PC-3 (cell line): ENCODE measurements around the gene SERBP1. TPM values are rescaled to one million over a fixed set of nuclear protein-coding genes. Genes with fewer than 3 reads are reported as not detected.

Experiments
- ATAC-seq: fragments of 200-7000 bp; cut with Tn5 transposase; 2 replicates; pipeline ENCODE4 v1.9.1; 2020; ENCODE audit warnings: mild to moderate bottlenecking, moderate library complexity
- BruUV-seq: library from RNA; stranded (reverse); fragments of 400-500 nt; replicated peaks from 2 replicates; lab custom pipeline; 2021; lab: Mats Ljungman, UMichigan
- CTCF ChIA-PET: fragments of 300-600 bp; sonication (Branson Sonifier 250); formaldehyde crosslinking; loops from one replicate; lab custom pipeline; 2022; ENCODE audit warnings: antibody characterized with exemption; lab: Charles Lee
- POLR2A ChIA-PET: fragments of 300-600 bp; sonication (Branson Sonifier 250); formaldehyde crosslinking; loops from one replicate; lab custom pipeline; 2022; ENCODE audit warnings: antibody characterized with exemption; ENCODE audit not compliant: unreplicated experiment; lab: Charles Lee
- DNase-seq: peaks from one replicate; pipeline ENCODE4 v3.0.0-alpha.2; 2015
- H2AFZ ChIP-seq: fragments of 300-600 bp; sonication (generic); 2 replicates; pipeline ENCODE4 v1.6.0; 2016; ENCODE audit warnings: antibody characterized with exemption, low read length
- H3F3A ChIP-seq: fragments of 300-600 bp; sonication (generic); one replicate; pipeline ENCODE4 v1.6.0; 2017; ENCODE audit warnings: antibody characterized with exemption, low read length, control low read depth, mild to moderate bottlenecking; ENCODE audit not compliant: unreplicated experiment
- H3K27ac ChIP-seq: fragments of 300-600 bp; sonication (generic); 2 replicates; pipeline ENCODE4 v1.5.1; 2016; ENCODE audit warnings: mild to moderate bottlenecking, low read length
- H3K27me3 ChIP-seq: fragments of 300-600 bp; sonication (generic); 2 replicates; pipeline ENCODE4 v1.6.1; 2016; ENCODE audit warnings: low read length, mixed read lengths
- H3K36me3 ChIP-seq: fragments of 300-600 bp; sonication (generic); 2 replicates; pipeline ENCODE4 v1.6.1; 2016; ENCODE audit warnings: low read depth, mixed run types, low read length, mixed read lengths
- H3K4me1 ChIP-seq: fragments of 300-600 bp; sonication (generic); 2 replicates; pipeline ENCODE4 v1.5.1; 2016; ENCODE audit warnings: low read length; ENCODE audit not compliant: insufficient read depth
- H3K4me2 ChIP-seq: fragments of 300-600 bp; sonication (generic); 2 replicates; pipeline ENCODE4 v1.6.0; 2016; ENCODE audit warnings: low read length
- H3K4me3 ChIP-seq: fragments of 300-600 bp; sonication (generic); 2 replicates; pipeline ENCODE4 v1.5.1; 2016; ENCODE audit warnings: mild to moderate bottlenecking, low read length, mixed read lengths
- H3K79me2 ChIP-seq: fragments of 300-600 bp; sonication (generic); 2 replicates; pipeline ENCODE4 v1.6.1; 2017; ENCODE audit warnings: low read length, mixed read lengths
- H3K9ac ChIP-seq: fragments of 300-600 bp; sonication (generic); 2 replicates; pipeline ENCODE4 v1.6.0; 2016; ENCODE audit warnings: mild to moderate bottlenecking, low read length
- H3K9me2 ChIP-seq: fragments of 300-600 bp; sonication (generic); replicated peaks from 2 replicates; pipeline ENCODE4 v1.6.1; 2016; ENCODE audit warnings: mixed run types, low read length, mixed read lengths
- H3K9me3 ChIP-seq: fragments of 300-600 bp; sonication (generic); 2 replicates; pipeline ENCODE4 v1.6.1; 2016; ENCODE audit warnings: low read length, mixed read lengths
- H4K20me1 ChIP-seq: fragments of 300-600 bp; sonication (generic); 2 replicates; pipeline ENCODE4 v1.6.1; 2016; ENCODE audit warnings: low read length, mixed read lengths
- CTCF ChIP-seq: fragments of 300-600 bp; sonication (generic); conservative IDR thresholded peaks from 2 replicates; pipeline ENCODE4 v1.5.1; 2017; ENCODE audit warnings: antibody characterized with exemption, low read depth, mild to moderate bottlenecking, low read length
- EZH2 ChIP-seq: fragments of 300-600 bp; sonication (generic); IDR thresholded peaks from one replicate; pipeline ENCODE4 v1.6.1; 2017; ENCODE audit warnings: antibody characterized with exemption, mild to moderate bottlenecking, low read length; ENCODE audit not compliant: unreplicated experiment
- EZH2phosphoT487 ChIP-seq: fragments of 300-600 bp; sonication (generic); IDR thresholded peaks from 2 replicates; pipeline ENCODE4 v1.6.1; 2018; ENCODE audit warnings: mild to moderate bottlenecking, antibody characterized with exemption, low read length, borderline replicate concordance
- intact Hi-C: fragments of 100-400 bp; cut with micrococcal nuclease; formaldehyde crosslinking; loops from 2 replicates; pipeline ENCODE4 v1.9.0; 2023
- total RNA-seq: library from RNA; depleted of rRNA; stranded (reverse); fragments of >200 nt; gene quantifications from 2 replicates; pipeline ENCODE4 v1.2.3, GENCODE V29; 2014

Gene SERBP1
- total RNA-seq, 1 experiment from 2014 or later: 256 TPM

GRCh38 chr1:67433837-67434236, 3.6 kb upstream of the SERBP1 start:
- H3K9me2 ChIP-seq: no peaks in the 10 kb centered on the region
- H3K79me2 ChIP-seq: peaks cover 14% of the 10 kb centered on the region
- BruUV-seq: no TSS peak
- peaks cover 8% of the 10 kb centered on the region for H4K20me1 ChIP-seq
- CTCF ChIA-PET: no interaction called here
- TF ChIP-seq CTCF (no peak), EZH2 (no peak), EZH2phosphoT487 (no peak)
- H3K4me1 ChIP-seq: peaks cover 7% of the 10 kb centered on the region
- no peak overlapping the region for H3K27ac ChIP-seq
- no peaks in the 10 kb centered on the region for H3K9me3 ChIP-seq
- H3K36me3 ChIP-seq: peaks cover 6% of the 10 kb centered on the region
- no peaks in the 10 kb centered on the region for H3F3A ChIP-seq
- POLR2A ChIA-PET: no interaction called here
- H2AFZ ChIP-seq: no peak overlapping the region
- H3K9ac ChIP-seq: no peak overlapping the region
- no peak overlapping the region for H3K4me3 ChIP-seq
- no peak for DNase-seq
- intact Hi-C loops: loop anchor here (5.0 kb wide), 1 partner anchor 43 kb away; no protein-coding TSS in a partner anchor
- H3K4me2 ChIP-seq: no peak overlapping the region
- ATAC-seq: no peak
- H3K27me3 ChIP-seq: no peaks in the 10 kb centered on the region

GRCh38 chr1:67432745-67433144, 2.5 kb upstream of the SERBP1 start:
- Histone ChIP-seq H2AFZ (no peak overlapping the region), H3F3A (no peaks in the 10 kb centered on the region), H4K20me1 (peaks cover 19% of the 10 kb centered on the region), H3K79me2 (peaks cover 25% of the 10 kb centered on the region), H3K27ac (no peak overlapping the region), H3K27me3 (no peaks in the 10 kb centered on the region), H3K4me3 (no peak overlapping the region), H3K36me3 (peaks cover 16% of the 10 kb centered on the region), H3K9me2 (no peaks in the 10 kb centered on the region), H3K4me2 (no peak overlapping the region), H3K4me1 (peaks cover 7% of the 10 kb centered on the region), H3K9ac (no peak overlapping the region), H3K9me3 (no peaks in the 10 kb centered on the region)
- ChIA-PET POLR2A (no interaction called here), CTCF (no interaction called here)
- DNase-seq (no peak), ATAC-seq (no peak)
- intact Hi-C loops: loop anchor here (5.0 kb wide), 1 partner anchor 45 kb away; no protein-coding TSS in a partner anchor
- BruUV-seq: no TSS peak
- TF ChIP-seq CTCF (no peak), EZH2 (no peak), EZH2phosphoT487 (no peak)

GRCh38 chr1:67431869-67432578, 1.8 kb upstream of the SERBP1 start:
- Histone ChIP-seq H4K20me1 (peaks cover 26% of the 10 kb centered on the region), H3F3A (no peaks in the 10 kb centered on the region), H3K9me3 (no peaks in the 10 kb centered on the region), H2AFZ (peak overlapping the region; percentile 82; the same call in 1 of the 2 replicates), H3K27ac (no peak overlapping the region), H3K27me3 (no peaks in the 10 kb centered on the region), H3K4me2 (peak overlapping the region; percentile 89), H3K4me3 (no peak overlapping the region; the same call in 1 of the 2 replicates), H3K36me3 (peaks cover 19% of the 10 kb centered on the region), H3K9ac (no peak overlapping the region), H3K9me2 (no peaks in the 10 kb centered on the region), H3K79me2 (peaks cover 32% of the 10 kb centered on the region), H3K4me1 (peaks cover 10% of the 10 kb centered on the region)
- DNase-seq (no peak), ATAC-seq (no peak)
- CTCF ChIA-PET: no interaction called here
- POLR2A ChIA-PET: no interaction called here
- TF ChIP-seq CTCF (no peak), EZH2 (no peak), EZH2phosphoT487 (no peak)
- intact Hi-C loops: loop anchor here (2.0 to 5.0 kb wide), 3 partner anchors 45 to 377 kb away; partner anchors contain the start of gene SLC35D1
- BruUV-seq: no TSS peak
